ENCODE measurements around the gene SBNO2.

DNA sequence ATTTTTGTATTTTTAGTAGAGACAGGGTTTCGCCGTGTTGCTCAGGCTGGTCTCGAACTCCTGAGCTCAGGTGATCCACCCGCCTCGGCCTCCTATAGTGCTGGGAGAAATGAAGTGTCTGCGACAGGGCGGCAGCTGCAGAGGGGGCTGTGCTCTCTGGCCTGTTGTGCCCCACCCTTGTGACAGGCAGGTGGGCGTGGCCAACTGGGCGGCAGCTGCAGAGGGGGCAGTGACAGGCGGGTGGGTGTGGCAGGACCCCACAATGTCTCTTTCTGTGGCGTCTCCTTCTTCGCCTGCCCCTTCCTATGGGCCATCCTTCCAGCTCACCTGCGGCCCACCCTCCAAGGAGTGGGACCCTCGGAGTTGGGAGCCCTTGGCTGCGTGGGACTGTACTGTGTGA, 43.3 kb upstream of the SBNO2 start:
- TF ChIP-seq, protein P1, sequence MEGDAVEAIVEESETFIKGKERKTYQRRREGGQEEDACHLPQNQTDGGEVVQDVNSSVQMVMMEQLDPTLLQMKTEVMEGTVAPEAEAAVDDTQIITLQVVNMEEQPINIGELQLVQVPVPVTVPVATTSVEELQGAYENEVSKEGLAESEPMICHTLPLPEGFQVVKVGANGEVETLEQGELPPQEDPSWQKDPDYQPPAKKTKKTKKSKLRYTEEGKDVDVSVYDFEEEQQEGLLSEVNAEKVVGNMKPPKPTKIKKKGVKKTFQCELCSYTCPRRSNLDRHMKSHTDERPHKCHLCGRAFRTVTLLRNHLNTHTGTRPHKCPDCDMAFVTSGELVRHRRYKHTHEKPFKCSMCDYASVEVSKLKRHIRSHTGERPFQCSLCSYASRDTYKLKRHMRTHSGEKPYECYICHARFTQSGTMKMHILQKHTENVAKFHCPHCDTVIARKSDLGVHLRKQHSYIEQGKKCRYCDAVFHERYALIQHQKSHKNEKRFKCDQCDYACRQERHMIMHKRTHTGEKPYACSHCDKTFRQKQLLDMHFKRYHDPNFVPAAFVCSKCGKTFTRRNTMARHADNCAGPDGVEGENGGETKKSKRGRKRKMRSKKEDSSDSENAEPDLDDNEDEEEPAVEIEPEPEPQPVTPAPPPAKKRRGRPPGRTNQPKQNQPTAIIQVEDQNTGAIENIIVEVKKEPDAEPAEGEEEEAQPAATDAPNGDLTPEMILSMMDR (IDR thresholded peaks at IDR 0.05; ENCODE audit: borderline replicate concordance, extremely low read depth, low read length, poor library complexity, severe bottlenecking) = no peak
- TF ChIP-seq EZH2 (IDR thresholded peaks at IDR 0.05; ENCODE audit: borderline replicate concordance, low read depth, low read length, severe bottlenecking) = no peak
